Karpas-422 (cell line): ENCODE results near the gene HACD2. TPM values are rescaled to one million over a fixed set of nuclear protein-coding genes. Genes with fewer than 3 reads are reported as not detected.

Source experiments
- DNase-seq: peaks from one replicate; pipeline ENCODE4 v3.0.0-alpha.2; 2015
- H2AFZ ChIP-seq: fragments of 200-600 bp; sonication (generic); 2 replicates; pipeline ENCODE4 v1.6.1; 2014; ENCODE audit warnings: antibody characterized with exemption, low read length, mixed read lengths
- H3K27ac ChIP-seq: fragments of 200-600 bp; sonication (generic); 2 replicates; pipeline ENCODE4 v1.5.1; 2014; ENCODE audit warnings: mild to moderate bottlenecking, low read length, moderate library complexity
- H3K27me3 ChIP-seq: fragments of 200-600 bp; sonication (generic); 2 replicates; pipeline ENCODE4 v1.6.1; 2014; ENCODE audit warnings: low read length, mixed read lengths
- H3K36me3 ChIP-seq: fragments of 200-600 bp; sonication (generic); 2 replicates; pipeline ENCODE4 v1.6.1; 2014; ENCODE audit warnings: low read length, mixed read lengths; ENCODE audit not compliant: insufficient read depth
- H3K4me1 ChIP-seq: fragments of 200-600 bp; sonication (generic); 2 replicates; pipeline ENCODE4 v1.6.1; 2014; ENCODE audit warnings: mild to moderate bottlenecking, low read length, mixed read lengths
- H3K4me2 ChIP-seq: fragments of 200-600 bp; sonication (generic); 2 replicates; pipeline ENCODE4 v1.6.1; 2014; ENCODE audit warnings: low read length, low read depth, mild to moderate bottlenecking; ENCODE audit not compliant: poor library complexity, severe bottlenecking
- H3K4me3 ChIP-seq: fragments of 200-600 bp; sonication (generic); 2 replicates; pipeline ENCODE4 v1.5.1; 2014; ENCODE audit warnings: mild to moderate bottlenecking, antibody characterized with exemption, low read length, mixed read lengths
- H3K79me2 ChIP-seq: fragments of 200-600 bp; sonication (generic); 2 replicates; pipeline ENCODE4 v1.6.1; 2014; ENCODE audit warnings: mild to moderate bottlenecking, low read length, mixed read lengths
- H3K9ac ChIP-seq: fragments of 200-600 bp; sonication (generic); 2 replicates; pipeline ENCODE4 v1.6.0; 2014; ENCODE audit warnings: low read length
- H3K9me2 ChIP-seq: fragments of 200-600 bp; sonication (generic), shearing (Covaris generic); replicated peaks from 2 replicates; pipeline ENCODE4 v1.6.0; 2014; ENCODE audit warnings: mild to moderate bottlenecking, low read length, moderate library complexity; ENCODE audit not compliant: insufficient read depth
- H3K9me3 ChIP-seq: fragments of 300-700, 200-600 bp; sonication (generic); 2 replicates; pipeline ENCODE4 v1.6.1; 2014; ENCODE audit warnings: low read length, mixed read lengths
- H4K20me1 ChIP-seq: fragments of 200-600 bp; sonication (generic); 2 replicates; pipeline ENCODE4 v1.6.1; 2014; ENCODE audit warnings: mild to moderate bottlenecking, antibody characterized with exemption, low read length, low read depth; ENCODE audit not compliant: insufficient read depth
- total RNA-seq: library from RNA; depleted of rRNA; stranded (reverse); fragments of >200 nt; shearing (Covaris generic); gene quantifications from 2 replicates; pipeline ENCODE4 v1.2.3, GENCODE V29; 2014; ENCODE audit warnings: low replicate concordance

Gene HACD2
- total RNA-seq, 1 experiment from 2014 or later: 75.7 TPM

DNA sequence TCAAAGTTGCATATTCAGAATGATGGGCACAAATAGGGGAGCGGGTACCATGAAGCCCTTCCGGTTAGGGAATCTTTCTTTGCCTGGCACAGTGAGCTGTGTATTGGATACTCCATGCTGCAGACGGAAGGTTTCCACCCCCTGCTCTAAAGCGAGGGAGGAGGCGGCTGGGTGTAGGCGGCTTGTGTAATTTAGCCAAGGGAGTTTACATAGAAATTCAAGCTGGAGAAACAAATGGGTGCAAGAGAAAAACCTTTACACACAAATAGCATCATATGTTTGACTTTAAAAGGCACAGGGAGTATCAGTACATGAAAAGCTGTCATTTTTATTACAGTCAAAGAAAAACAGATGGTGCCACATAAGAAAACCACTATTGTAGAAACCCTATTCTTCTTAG, 76.7 kb downstream of the HACD2 start:
- H3K27ac ChIP-seq: no peak overlapping the region
- no peaks in the 10 kb centered on the region for H4K20me1 ChIP-seq
- H3K9me3 ChIP-seq: no peaks in the 10 kb centered on the region
- H3K4me3 ChIP-seq: no peak overlapping the region
- peaks cover 25% of the 10 kb centered on the region for H3K79me2 ChIP-seq
- no peak overlapping the region for H2AFZ ChIP-seq
- H3K4me1 ChIP-seq: no peaks in the 10 kb centered on the region
- no peaks in the 10 kb centered on the region for H3K27me3 ChIP-seq
- no peak overlapping the region for H3K9ac ChIP-seq
- DNase-seq: no peak
- no peaks in the 10 kb centered on the region for H3K9me2 ChIP-seq
- no peak overlapping the region for H3K4me2 ChIP-seq
- H3K36me3 ChIP-seq: no peaks in the 10 kb centered on the region; the same call in 1 of the 2 replicates

DNA sequence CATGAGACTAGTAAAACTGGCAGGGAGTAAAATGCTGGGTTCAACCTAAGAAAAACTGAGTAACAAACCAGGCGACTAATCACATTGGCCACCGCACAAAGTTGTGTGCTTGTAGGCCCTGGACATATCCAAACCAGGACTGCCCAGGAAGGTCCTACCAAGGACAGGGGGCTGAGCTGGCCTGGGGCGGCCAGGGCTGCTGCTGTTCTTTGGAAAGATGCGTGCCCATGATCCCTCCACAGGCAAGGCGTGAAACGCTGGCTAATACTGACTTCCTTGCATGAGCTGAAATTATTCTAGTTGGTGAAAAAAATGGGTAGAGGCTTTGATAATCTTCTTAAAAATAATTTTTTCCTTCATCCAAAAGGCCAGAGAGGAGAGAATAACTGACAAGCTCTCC, 79.0 kb downstream of the HACD2 start:
- H3K79me2 ChIP-seq: peaks cover 18% of the 10 kb centered on the region

DNA sequence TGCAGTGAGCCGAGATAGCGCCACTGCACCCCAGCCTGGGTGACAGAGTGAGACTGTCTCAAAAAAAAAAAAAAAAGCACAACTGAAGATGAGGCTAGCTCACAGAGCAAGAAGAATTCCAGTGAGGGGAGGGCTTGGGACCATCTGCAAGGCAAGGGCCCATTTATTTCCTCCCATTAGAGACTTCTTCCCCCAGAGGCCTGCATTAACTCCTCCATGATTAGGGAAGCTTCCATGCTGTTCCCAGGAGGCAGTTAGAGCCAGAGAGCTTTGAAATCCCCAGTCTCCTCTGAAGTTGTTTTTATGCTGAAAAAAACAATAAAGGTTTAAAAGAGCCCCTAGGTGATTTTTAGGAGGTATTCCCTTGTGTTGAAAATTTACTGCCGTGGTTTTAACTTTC, 81.7 kb downstream of the HACD2 start:
- H3K9ac ChIP-seq: no peak overlapping the region
- H3K4me2 ChIP-seq: no peak overlapping the region
- H3K9me2 ChIP-seq: no peaks in the 10 kb centered on the region
- H3K9me3 ChIP-seq: no peaks in the 10 kb centered on the region
- no peaks in the 10 kb centered on the region for H3K4me1 ChIP-seq
- no peaks in the 10 kb centered on the region for H3K27me3 ChIP-seq
- no peak overlapping the region for H3K27ac ChIP-seq
- H3K4me3 ChIP-seq: no peak overlapping the region
- H2AFZ ChIP-seq: no peak overlapping the region
- peaks cover 9% of the 10 kb centered on the region; the same call in 1 of the 2 replicates for H3K79me2 ChIP-seq
- H4K20me1 ChIP-seq: no peaks in the 10 kb centered on the region
- DNase-seq: no peak
- peaks cover 15% of the 10 kb centered on the region; the same call in 1 of the 2 replicates for H3K36me3 ChIP-seq

More for the DNA sequence above, 79.0 kb downstream of the HACD2 start:
- H2AFZ ChIP-seq: no peak overlapping the region
- H3K4me2 ChIP-seq: no peak overlapping the region
- no peaks in the 10 kb centered on the region for H3K27me3 ChIP-seq
- H4K20me1 ChIP-seq: no peaks in the 10 kb centered on the region
- H3K4me3 ChIP-seq: no peak overlapping the region
- no peaks in the 10 kb centered on the region for H3K4me1 ChIP-seq
- DNase-seq: no peak
- H3K36me3 ChIP-seq: no peaks in the 10 kb centered on the region; the same call in 1 of the 2 replicates
- H3K9me3 ChIP-seq: no peaks in the 10 kb centered on the region
- H3K9ac ChIP-seq: no peak overlapping the region
- no peaks in the 10 kb centered on the region for H3K9me2 ChIP-seq
- H3K27ac ChIP-seq: no peak overlapping the region

DNA sequence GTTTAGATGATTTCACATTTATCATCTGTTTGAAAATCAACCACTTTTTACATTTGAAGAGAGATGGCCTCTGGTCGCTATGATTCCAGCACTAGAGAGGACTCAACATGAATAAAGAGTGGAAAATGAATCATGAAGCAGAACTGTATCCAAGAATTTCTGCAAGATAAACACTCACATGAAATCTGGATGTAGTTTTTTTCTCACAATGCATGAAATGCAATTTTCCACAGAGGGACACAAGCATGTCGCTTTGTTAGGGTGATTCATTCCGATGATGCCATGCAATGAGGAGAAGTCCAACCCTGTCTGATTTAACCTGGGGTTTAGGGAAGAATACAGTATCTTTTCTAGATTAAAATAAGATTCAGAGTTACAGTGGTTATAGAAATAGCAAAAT, 85.5 kb downstream of the HACD2 start:
- no peaks in the 10 kb centered on the region for H3K9me2 ChIP-seq
- H3K4me1 ChIP-seq: no peaks in the 10 kb centered on the region
- no peak overlapping the region for H2AFZ ChIP-seq
- H3K4me2 ChIP-seq: no peak overlapping the region
- H3K27me3 ChIP-seq: no peaks in the 10 kb centered on the region
- no peaks in the 10 kb centered on the region for H3K9me3 ChIP-seq
- H3K4me3 ChIP-seq: no peak overlapping the region
- no peak overlapping the region for H3K9ac ChIP-seq
- no peaks in the 10 kb centered on the region for H4K20me1 ChIP-seq
- peaks cover 21% of the 10 kb centered on the region; the same call in 1 of the 2 replicates for H3K36me3 ChIP-seq
- H3K79me2 ChIP-seq: peaks cover 3% of the 10 kb centered on the region; the same call in 1 of the 2 replicates
- H3K27ac ChIP-seq: no peak overlapping the region
- DNase-seq: no peak

DNA sequence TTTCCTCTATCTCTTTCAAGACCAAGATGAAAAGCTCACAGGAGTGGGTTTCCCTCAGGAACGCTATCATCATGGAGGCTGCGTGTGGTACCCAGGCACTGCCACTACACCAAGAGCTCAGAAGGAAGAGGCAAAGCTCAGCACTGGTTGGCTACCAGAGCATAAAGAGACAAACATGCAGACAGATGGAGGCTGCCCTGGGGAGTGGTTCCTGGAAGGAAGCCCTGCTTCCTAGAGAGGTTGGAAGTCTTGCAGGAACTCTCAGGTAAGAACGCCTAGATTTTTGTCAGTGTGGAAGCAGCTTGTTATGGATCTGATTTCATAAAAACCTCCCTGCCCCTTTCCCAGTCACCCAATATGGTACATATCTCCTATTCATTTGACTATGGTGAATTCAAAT, 86.1 kb downstream of the HACD2 start:
- DNase-seq: no peak
- H3K4me1 ChIP-seq: no peaks in the 10 kb centered on the region
- no peaks in the 10 kb centered on the region for H3K9me2 ChIP-seq
- no peak overlapping the region for H3K4me2 ChIP-seq
- no peaks in the 10 kb centered on the region for H4K20me1 ChIP-seq
- no peak overlapping the region for H2AFZ ChIP-seq
- no peak overlapping the region for H3K9ac ChIP-seq
- peaks cover 3% of the 10 kb centered on the region; the same call in 1 of the 2 replicates for H3K79me2 ChIP-seq
- no peaks in the 10 kb centered on the region for H3K27me3 ChIP-seq
- no peak overlapping the region for H3K27ac ChIP-seq
- H3K4me3 ChIP-seq: no peak overlapping the region
- H3K36me3 ChIP-seq: peaks cover 23% of the 10 kb centered on the region; the same call in 1 of the 2 replicates
- no peaks in the 10 kb centered on the region for H3K9me3 ChIP-seq

DNA sequence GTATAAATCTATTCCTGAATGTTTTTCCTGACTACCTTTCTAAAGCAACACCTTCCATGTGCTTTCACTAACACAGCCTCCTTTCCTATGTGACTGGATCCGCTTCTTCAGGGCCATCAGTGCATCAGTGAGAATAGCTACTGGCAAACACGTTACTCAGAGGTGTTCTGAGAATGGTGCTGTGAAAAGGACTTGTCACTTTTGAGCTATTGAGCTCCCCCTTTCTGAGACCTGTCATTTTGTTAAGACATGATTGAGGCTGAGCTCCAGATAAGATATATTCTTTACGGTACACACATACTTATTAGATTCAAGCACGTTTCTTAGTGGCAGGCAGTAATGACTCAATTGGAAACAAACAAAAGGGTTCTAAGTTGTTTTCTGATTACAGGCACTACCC, 90.9 kb downstream of the HACD2 start:
- Histone ChIP-seq H3K79me2 (no peaks in the 10 kb centered on the region), H4K20me1 (no peaks in the 10 kb centered on the region), H3K9ac (no peak overlapping the region), H3K27me3 (no peaks in the 10 kb centered on the region), H3K36me3 (peaks cover 12% of the 10 kb centered on the region; the same call in 1 of the 2 replicates), H3K4me2 (no peak overlapping the region), H2AFZ (no peak overlapping the region), H3K4me1 (no peaks in the 10 kb centered on the region), H3K27ac (no peak overlapping the region), H3K4me3 (no peak overlapping the region), H3K9me3 (no peaks in the 10 kb centered on the region), H3K9me2 (no peaks in the 10 kb centered on the region)
- no peak for DNase-seq

DNA sequence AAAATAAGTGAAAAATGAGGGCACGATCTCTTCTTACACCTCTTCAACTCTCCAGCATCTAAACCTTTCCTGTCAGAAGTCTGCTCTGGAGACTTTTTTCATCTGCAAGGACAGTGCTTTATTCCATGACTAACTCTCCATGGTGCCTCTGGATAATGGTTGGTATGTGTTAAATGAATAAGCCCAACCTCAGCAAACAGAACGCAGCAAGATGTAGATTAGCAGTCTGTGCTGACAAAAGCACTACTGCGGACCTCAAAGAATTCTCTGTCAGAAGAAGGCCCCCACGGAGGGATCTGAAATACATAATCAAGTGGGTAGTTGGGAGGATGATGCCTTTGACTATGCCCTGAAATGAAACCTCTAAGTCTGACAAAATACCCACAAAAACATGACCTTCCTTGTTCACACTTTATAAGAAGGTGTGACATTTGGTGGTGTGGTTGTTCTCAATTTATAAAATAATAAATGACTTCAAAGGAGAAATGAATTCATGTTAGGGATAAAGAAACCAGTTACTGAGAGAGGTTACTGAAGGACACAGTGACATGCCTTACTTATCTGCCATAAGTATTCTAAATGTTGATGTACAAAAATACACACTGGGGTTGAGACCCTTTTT, 92.8 kb downstream of the HACD2 start:
- Histone ChIP-seq H3K9ac (no peak overlapping the region), H3K9me3 (no peaks in the 10 kb centered on the region), H3K79me2 (no peaks in the 10 kb centered on the region), H3K4me2 (no peak overlapping the region), H3K4me3 (no peak overlapping the region), H3K4me1 (no peaks in the 10 kb centered on the region), H3K36me3 (peaks cover 8% of the 10 kb centered on the region; the same call in 1 of the 2 replicates), H4K20me1 (no peaks in the 10 kb centered on the region), H3K27ac (no peak overlapping the region), H3K9me2 (no peaks in the 10 kb centered on the region), H2AFZ (no peak overlapping the region), H3K27me3 (no peaks in the 10 kb centered on the region)
- no peak for DNase-seq

DNA sequence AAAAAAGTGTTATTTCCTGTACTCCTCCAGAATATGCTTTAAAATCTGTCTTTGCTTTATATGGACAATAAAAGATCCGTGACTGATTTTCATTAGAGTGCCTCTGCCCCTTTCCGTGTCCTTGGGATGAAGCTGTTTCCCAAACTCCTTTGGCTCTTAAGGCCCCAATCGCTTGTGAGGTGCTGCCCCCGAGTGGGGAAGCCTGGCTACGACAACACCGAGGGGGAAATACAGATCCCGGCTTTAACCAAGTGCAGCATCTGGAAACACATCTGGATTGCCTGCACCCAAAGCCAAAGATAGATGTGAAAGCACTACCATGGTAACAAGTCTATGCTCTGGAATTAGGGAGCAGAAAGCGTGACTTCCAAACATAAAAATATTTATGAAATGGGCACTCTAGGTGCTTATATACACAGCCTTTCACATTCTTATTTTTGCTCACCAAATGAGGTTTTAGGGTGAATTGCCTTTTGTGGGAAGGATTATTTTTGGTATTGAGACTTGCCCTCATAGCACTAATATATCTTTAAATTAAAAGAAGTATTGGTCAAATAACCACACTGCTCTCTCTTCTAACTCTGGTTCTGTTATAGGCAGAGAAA, 95.4 kb downstream of the HACD2 start:
- H3K4me3 ChIP-seq: no peak overlapping the region
- H3K4me1 ChIP-seq: no peaks in the 10 kb centered on the region
- H3K9me3 ChIP-seq: no peaks in the 10 kb centered on the region
- H3K79me2 ChIP-seq: no peaks in the 10 kb centered on the region
- H3K27ac ChIP-seq: no peak overlapping the region
- no peak overlapping the region for H3K4me2 ChIP-seq
- H3K36me3 ChIP-seq: peaks cover 4% of the 10 kb centered on the region; the same call in 1 of the 2 replicates
- H3K27me3 ChIP-seq: no peaks in the 10 kb centered on the region
- no peak overlapping the region for H2AFZ ChIP-seq
- H3K9me2 ChIP-seq: no peaks in the 10 kb centered on the region
- no peaks in the 10 kb centered on the region for H4K20me1 ChIP-seq
- no peak overlapping the region for H3K9ac ChIP-seq
- peak; percentile 70 for DNase-seq
